ENCODE results near the gene CSRNP3.
"Not testable (repeated sequence)": the region's sequence is repeated elsewhere in the genome, so short reads cannot be mapped to it uniquely, and the experiment has no call there.

CSRNP3 gene

DNA sequence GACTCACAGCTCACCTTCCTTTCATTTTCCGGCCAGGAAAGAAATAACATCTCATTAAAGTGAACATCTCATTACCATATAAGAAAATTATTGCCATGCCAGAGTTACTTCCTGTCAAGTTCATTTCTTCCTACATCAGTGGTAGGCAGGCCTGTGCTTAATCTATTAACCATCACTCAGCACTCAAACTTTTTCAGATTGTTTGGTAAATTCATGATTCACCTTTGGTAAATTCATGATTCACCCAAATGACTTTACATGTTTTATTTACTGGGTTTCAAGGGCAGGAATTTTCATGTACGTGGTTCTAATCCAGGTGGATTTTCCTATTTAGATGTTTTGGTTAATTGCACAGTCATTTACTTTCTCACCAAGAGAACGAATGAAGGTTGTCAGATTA is 116.5 kb downstream of the CSRNP3 start:
- no peak for DNase-seq (ENCODE audit: low read depth, low spot score)

DNA sequence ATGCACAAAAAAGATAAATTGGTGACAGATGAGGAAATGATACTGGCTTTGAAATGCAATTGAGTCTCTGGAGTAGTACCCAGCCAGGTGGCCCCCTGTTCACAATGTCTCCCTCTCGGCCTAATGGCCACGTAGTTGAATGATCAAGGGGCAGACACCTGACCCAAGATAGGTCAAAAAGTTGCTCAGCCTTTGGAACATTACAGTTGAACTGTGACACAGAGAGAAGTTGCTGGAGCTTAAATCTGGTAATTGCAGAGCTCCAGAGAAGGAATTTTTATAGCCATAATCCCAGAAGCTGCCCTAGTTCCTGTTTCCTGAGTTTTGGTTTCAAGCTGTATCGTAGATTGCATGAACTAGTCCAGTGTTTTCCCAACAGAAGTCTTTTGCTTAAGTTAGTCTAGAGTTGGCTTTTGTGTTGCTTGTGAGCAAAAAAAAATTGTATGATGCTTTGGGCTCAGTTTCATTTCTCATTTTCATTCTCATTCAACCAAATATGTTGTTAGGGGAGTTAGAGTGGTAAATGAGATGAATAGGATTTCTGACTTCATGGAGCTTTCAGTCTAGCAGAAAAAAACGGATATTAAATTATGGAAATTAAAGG is 117.9 kb downstream of the CSRNP3 start:
- DNase-seq (ENCODE audit: low read depth, low spot score): no peak

DNA sequence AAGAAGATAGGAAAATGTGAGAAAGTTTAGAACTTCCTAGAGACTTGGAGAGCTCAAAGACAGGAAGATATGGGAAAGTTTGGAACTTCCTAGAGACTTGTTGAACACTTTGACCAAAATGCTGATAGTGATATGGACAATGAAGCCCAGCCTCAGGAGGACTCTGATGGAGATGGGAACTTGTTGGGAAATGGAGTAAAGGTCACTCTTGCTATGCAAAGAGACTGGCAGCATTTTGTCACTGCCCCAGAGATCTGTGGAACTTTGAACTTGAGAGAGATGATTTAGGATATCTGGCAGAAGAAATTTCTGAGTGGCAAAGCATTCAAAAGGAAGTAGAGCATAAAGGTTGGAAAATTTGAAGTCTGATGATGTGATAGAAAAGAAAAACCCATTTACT is 121.5 kb downstream of the CSRNP3 start:
- not testable (repeated sequence) for DNase-seq (ENCODE audit: low read depth, low spot score)

DNA sequence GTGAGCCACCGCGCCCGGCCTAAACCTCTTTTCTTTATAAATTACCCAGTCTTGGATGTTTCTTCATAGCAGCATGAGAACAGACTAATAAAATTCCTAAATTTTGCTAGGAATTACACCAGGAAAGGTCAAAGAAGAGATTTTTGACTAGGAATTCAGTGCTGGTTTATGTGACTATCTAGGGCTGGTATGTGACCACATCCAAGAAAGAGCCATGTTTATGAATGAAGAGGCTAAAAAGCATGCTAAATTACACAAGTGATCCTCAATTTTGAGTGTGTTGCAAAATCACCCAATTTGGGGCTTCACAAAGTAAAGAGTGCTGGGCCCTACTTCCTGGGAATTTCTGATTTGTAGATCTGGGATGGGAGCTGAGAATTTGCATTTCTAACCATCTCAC is 123.6 kb downstream of the CSRNP3 start:
- DNase-seq (ENCODE audit: low read depth, low spot score): no peak

DNA sequence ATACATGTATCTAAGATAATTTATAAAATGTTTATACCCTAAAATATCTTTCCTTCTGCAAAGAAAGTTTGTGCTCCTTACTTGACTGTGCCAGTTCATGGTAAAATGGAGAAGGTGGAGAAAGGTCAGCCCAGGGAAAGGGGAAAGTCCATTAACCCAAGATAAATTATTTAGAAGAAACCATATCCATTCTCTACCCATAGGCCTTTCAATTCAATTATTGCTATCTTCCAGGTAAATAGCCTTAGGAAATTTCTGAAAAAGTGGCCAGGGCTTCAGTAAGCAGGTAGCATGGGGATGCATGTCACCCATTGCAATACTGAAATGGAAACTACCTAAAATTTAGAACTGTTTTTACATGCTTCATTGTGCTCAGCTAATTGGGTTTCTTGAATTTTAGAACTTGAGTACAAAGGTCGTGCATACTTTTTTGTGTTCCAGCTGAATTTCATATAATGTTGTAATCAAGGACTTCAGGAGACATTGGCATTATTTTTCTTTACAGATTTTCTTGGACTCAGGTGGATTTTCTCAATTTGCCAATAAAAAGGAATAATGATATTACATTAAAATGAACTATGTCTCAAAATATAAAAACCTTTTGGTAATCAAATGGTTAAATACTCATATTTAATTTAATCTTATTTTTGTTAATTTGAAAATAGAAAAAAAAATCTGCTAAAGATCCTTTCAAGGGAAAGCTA is 124.9 kb downstream of the CSRNP3 start:
- no peak for DNase-seq (ENCODE audit: low read depth, low spot score)

DNA sequence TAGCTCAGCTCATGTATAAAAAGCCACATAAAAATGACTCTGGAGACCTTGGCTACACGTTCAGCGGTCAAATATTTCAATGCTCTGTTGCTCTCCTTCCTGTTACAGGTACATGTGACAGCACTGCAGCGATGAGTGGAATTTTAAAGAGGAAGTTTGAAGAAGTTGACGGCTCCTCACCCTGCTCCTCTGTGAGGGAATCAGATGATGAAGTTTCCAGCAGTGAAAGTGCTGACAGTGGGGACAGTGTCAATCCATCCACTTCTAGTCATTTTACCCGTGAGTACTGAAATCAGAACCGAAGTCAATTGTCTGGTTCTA is 125.4 kb downstream of the CSRNP3 start:
- DNase-seq (ENCODE audit: low read depth, low spot score): no peak

DNA sequence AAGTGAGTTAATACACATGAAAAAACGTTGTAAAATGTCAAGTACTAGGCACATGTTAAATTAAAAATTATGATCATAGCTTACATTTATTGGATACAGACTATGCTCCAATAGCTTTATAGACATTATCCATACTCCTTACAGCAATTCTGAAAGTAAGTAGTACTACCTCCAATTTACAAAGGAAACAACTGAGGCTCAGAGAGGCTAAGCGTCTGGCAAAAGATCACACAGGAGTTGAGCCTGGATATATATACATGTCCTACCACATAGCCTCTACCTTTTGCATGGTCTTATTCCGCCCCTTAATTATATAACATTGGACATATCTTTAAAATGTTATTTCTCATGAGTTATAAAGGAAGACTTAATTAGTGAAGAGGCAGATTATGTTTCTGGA is 127.3 kb downstream of the CSRNP3 start:
- DNase-seq (ENCODE audit: low read depth, low spot score): no peak

DNA sequence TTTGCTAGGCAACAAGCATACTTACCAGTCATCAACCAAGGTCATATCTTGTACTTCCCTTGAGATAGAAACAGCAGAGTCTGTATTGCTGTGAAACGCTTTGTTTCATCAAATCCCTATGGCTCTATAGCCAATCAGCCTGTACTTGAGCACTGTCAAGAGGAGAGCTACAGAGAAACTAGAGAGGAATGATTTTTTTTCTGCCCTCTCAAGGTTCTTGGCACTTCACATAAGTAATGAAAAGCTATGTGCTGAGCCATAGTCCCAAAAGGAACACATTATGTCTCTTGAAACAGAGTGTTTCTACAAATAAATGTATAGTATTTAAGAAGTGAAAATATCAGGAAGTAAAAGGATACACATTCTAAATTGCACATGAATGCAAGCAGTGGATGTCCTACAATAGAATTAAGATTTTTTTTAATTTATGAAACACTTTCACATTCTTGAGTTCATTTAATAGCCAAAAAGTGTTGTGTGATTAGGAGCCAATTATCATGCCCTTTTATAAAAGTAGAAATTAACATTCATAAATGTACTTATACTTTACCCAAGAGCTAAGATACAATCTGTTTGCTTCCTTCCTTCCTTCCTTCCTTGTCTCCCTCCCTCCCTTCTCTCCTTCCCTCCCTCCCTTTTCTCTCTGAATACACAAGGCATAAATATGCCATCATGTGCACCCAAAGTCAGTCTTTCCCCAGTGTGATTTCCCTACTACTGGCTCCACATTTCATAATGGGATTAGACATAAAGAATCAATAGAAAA is 131.8 kb downstream of the CSRNP3 start:
- DNase-seq (ENCODE audit: low read depth, low spot score): no peak

DNA sequence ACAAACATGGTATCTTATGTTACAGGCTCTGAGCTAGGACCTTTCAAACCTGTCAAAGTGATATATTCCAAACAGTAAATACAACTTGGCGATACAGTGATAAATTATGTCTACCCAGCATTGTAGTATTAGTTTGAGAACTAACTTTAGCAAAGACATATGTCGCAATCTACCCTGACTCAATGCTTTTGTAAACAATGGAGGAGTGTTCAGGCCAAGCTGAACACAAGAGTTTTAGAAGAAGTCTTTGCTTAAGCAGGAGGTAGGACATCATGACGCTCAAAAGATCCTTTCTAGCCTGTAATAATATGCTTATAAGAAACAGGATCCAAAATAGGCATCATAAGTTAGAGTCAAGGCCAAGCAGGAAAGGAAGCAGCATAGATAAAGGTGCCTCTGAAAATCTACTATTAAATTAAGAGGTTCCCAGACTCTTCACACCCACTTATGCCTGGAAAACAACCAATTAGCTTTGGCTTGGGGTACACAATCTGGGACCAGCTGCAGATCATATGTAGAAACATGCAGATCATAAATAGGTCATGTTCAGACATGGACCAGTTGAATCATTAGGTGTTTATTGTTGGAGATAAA is 132.5 kb downstream of the CSRNP3 start:
- no peak for DNase-seq (ENCODE audit: low read depth, low spot score)

DNA sequence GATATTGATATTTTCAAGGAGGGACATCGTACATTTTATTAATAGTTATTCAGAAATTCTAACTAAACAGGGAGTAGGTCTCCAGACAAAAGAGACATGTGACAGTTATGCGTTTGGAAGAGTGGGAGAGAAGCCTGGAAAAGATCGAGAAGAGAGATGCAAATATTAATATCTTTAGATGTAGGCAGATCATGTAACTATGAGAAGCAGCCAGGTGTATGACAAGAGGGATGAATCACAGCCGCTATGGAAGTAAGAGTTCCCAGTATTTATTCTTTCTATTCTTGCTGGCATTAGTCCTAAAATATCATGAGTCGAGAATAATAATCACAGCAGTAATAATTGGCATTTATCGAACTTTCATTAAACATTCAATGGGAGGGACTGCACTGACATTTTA is 140.2 kb downstream of the CSRNP3 start:
- no peak for DNase-seq (ENCODE audit: low read depth, low spot score)

DNA sequence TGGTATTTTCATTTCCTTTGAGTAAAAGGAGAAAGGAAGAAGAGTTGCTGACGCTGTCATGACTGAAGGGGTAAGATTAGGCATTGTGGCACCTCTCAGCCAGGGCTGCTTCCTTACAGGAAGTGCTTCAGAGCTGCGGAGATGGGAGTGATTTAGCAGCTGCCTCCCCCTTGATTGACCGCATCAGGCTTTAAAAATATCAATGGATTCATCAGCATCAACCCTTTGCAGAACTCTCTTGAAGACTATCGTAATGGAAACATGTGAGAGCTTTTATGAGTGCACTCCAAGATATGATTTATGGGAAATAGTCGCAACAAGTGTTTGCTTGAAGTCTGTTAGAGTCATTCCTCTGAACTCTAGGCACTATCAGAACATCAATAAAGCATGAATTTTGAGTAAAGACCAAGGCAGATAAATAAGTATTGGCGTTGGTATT is 141.1 kb downstream of the CSRNP3 start:
- DNase-seq (ENCODE audit: low read depth, low spot score): no peak

DNA sequence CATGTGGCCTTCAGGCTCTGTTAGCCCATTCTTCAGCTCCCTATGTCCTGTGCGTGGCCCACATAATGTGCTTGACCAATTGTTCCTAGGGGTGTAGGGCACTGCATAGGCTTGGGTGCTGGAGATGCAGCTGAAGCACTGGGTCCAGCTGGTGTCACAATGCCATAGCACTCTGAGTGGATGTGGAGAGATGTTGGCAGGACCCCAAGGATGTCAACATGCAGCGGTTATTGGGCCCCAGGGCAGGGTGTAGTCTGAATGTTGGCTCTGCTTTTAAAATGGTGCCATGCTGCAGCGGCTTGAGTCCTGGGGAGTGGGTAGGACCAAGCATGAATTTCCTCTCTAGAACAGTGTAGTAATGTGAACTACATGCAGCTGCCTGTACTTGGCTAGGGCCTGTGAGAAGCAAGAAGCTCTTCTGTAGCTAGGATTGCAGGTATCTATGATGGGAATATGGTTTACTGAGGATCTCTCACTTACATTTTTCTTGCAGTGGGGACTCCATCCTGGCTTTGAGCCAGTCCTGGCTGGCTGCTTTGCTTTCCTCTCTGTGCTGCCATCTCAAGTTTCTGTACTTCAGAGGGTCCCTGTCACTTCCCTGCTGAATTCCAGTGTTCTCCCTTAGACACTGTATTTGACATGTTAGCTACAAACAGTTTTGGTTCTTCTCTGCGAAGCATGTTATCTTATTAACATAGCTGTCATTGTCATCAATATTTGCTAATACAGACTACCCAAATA is 148.4 kb downstream of the CSRNP3 start:
- no peak for DNase-seq (ENCODE audit: low read depth, low spot score)

DNA sequence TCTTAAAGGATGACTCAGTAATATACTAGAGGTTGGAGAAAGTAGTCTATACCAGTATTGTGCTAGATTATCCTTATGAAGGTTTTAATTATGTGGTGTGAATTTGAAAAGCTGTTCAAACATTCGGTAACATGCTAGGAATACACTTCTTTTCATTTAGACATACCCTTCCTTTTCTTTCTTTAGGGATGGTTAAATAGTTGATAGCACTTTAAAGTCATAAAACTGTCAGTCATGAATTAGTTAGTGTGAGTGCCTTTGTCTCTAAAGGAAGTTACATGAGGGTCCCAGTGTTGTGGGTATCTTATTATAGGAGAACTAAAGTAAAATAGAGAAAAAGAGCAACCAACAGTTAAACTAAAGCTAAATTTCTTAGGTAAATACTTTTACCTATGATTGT is 149.3 kb downstream of the CSRNP3 start:
- DNase-seq (ENCODE audit: low read depth, low spot score): no peak

DNA sequence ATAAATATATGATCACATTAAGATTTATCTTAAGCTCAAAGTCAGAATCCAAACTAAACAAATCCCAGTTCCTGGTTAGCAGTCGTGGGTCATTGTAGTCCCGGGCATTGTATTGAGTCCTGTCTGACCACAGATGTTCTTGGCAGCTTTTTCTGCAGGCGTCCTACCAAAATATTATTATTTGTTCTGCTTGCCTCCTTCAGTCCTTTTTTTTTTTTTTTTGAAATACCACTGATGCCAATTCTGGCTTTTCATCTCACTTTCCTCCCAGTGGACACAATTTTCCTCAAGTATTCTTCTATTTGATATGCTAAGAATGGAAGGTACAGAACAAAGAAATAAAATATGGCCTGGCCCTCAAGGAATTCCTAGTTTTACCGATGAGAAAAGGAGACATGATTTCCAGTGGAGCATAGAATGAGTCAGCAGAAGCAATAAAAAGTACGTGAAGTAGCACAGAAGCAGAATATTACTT is 151.6 kb downstream of the CSRNP3 start:
- no peak for DNase-seq (ENCODE audit: low read depth, low spot score)

DNA sequence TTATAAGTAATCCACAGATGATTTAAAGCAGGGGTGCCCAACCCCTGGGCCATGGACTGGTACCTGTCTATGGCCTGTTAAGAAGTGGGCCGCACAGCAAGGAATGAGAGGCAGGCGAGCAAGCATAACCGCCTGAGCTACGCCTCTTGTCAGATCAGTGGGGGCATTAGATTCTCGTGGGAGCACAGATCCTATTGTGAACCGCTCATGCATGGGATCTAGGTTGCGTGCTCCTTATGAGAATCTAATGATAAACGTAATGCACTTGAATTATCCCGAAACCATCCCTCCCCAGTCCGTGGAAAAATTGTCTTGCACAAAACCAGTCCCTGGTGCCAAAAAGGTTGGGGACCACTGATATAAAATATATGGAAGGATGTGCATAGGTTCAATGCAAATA is 153.7 kb downstream of the CSRNP3 start:
- no peak for DNase-seq (ENCODE audit: low read depth, low spot score)

DNA sequence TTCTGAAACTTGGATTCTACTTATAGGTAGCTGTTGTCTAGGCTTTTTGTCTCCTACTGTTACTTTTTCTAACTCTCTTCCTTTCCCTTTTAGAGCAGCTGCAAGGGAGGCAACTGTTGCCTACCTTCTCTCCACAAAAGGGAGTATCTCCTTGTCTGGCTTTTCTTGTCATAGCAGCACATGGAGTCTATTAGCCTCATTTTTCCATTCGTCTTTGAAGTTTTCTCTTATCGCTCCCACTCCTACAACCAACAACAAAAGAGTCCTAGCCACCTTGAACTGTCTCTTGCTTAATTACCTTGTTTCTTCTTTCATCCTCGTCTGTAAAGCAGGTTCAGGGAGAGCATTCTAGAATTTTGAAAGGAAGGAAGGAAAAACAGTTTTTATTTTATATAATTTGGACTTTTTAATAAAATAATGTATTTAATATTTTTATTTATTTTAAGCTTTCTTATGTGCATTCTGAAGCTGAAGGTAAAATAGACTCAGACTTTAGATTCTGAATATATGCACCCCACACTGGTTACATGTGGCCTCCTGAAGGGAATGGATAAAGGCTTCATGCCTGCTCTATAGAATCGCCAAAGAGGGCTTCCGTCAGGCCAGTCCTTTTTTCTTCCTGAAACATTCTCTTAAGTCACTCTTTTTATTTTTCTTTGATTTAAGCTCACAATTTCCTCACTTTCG is 154.4 kb downstream of the CSRNP3 start:
- no peak for DNase-seq (ENCODE audit: low read depth, low spot score)

DNA sequence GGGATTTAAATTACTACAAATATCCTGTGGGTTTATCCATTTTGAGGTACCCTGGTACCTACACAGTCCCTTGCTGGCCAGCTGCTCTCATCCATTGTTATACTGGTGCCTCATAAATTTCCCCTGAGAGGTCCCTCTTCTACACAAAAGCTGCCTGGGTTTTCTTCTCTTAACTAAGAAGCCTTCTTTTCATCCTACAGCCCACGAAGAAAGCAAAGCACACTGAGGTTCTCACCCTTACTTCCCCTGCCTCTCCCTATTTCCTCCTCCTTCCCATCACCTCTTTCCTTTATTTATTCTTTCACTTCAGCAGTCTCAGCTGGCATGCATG is 154.9 kb downstream of the CSRNP3 start:
- DNase-seq (ENCODE audit: low read depth, low spot score): no peak

DNA sequence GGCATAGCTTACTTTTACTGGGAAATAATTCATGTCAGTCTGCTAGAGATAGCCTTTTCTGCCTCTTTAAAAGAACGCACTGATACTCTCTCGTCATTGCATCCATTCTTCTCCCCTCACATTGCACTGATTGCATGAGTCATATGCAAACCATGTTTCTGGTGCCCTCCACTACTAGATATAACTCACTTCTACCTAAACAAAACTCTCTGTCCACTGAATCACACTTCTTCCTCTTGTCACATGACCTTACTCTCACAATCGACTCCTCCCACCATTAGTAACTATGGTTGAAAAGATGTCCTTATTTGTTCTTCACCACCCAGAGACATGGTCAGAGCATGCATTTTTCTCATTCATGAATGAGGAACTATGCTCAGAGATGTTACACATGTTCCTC is 158.0 kb downstream of the CSRNP3 start:
- DNase-seq (ENCODE audit: low read depth, low spot score): peak; percentile 4

DNA sequence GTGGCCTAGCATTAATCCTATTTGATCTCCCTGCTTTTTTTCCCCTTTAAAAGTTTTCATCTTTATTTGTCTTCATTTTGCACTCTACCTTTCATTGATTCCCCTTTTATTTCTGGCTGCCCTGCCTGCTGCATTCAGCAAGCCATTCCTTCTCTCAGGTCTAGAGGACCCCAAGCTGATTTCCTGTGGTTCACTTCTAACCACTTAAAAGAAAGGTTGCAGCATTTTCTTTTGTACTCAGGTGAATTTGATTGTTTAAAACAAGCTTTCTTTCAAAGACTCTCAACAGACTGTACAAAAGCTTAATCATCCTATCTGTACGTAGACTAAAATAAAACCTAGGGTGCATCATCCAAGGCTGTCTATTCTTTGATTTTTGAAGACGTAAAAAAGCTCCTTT is 160.3 kb downstream of the CSRNP3 start:
- DNase-seq (ENCODE audit: low read depth, low spot score): no peak

DNA sequence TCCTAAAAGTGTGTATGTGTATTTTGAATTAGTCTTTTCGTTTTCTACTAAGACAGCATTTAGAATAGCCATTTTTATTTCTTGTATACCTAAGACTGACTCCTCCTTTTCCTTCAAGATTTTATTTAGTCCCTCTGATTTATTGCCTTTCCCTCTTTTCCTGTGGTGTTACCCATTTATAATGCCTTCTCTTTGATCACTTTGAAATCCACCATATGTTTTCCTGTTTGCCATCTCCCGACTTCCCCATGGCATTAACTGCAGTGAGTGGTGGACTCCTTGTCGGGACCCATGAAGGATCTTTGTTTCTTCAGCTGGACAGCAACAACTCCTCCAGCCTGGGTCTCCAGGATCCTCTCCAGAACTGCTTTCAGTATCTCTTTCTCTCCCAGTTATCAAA is 160.7 kb downstream of the CSRNP3 start:
- no peak for DNase-seq (ENCODE audit: low read depth, low spot score)

DNA sequence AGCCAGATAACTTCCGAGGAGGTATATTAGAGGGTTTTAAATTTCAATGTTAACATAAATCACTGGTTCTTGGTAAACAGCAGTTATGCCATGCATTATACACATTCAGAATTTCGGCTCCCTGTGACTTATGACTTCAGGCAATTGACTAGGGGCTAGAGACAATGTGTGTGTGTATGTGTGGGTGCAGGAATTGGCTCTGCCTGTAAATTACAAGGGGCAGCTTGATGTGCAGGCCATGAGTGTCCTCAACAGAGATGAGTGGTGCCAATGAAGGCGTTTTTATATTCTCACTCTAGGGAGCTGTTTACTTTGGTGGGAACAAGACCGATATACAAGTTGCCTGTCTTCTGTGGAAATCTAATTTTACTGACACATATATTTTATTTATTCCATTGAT is 161.6 kb downstream of the CSRNP3 start:
- DNase-seq (ENCODE audit: low read depth, low spot score): no peak
